ENCODE results near the gene ANXA2.
A peak's percentile ranks its signal among the peaks of the same experiment; 100 is the strongest.

ANXA2 gene

GRCh38 chr15:60389261-60390077 lies 8.3 kb downstream of the ANXA2 start:
- DNase-seq (ENCODE audit: low read depth): no peak

GRCh38 chr15:60387321-60387720 lies 10.5 kb downstream of the ANXA2 start:
- DNase-seq (ENCODE audit: low read depth): no peak

GRCh38 chr15:60386615-60387014 lies 11.2 kb downstream of the ANXA2 start:
- no peak for DNase-seq (ENCODE audit: low read depth)

GRCh38 chr15:60385620-60386552 lies 11.9 kb downstream of the ANXA2 start:
- no peak for DNase-seq (ENCODE audit: low read depth)

GRCh38 chr15:60384526-60385126 lies 13.2 kb downstream of the ANXA2 start:
- DNase-seq (ENCODE audit: low read depth): no peak

GRCh38 chr15:60384053-60384452 lies 13.7 kb downstream of the ANXA2 start:
- DNase-seq (ENCODE audit: low read depth): no peak

GRCh38 chr15:60382773-60383674 lies 14.8 kb downstream of the ANXA2 start:
- no peak for DNase-seq (ENCODE audit: low read depth)

- no peak for DNase-seq (ENCODE audit: low read depth)
Measured at GRCh38 chr15:60381148-60381788, 16.5 kb downstream of the ANXA2 start.

- DNase-seq (ENCODE audit: low read depth): peak; percentile 98
Measured at GRCh38 chr15:60379525-60380274, 18.1 kb downstream of the ANXA2 start.

- no peak for DNase-seq (ENCODE audit: low read depth)
Measured at GRCh38 chr15:60379185-60379524, 18.6 kb downstream of the ANXA2 start.

GRCh38 chr15:60376677-60377095 lies 21.1 kb downstream of the ANXA2 start:
- no peak for DNase-seq (ENCODE audit: low read depth)

- no peak for DNase-seq (ENCODE audit: low read depth)
Measured at GRCh38 chr15:60375306-60375705, 22.5 kb downstream of the ANXA2 start.

GRCh38 chr15:60374628-60375081 lies 23.1 kb downstream of the ANXA2 start:
- DNase-seq (ENCODE audit: low read depth): peak; percentile 89

- no peak for DNase-seq (ENCODE audit: low read depth)
Measured at GRCh38 chr15:60374209-60374608, 23.6 kb downstream of the ANXA2 start.

GRCh38 chr15:60373745-60374144 lies 24.0 kb downstream of the ANXA2 start:
- no peak for DNase-seq (ENCODE audit: low read depth)

GRCh38 chr15:60373327-60373726 lies 24.5 kb downstream of the ANXA2 start:
- DNase-seq (ENCODE audit: low read depth): no peak

- DNase-seq (ENCODE audit: low read depth): no peak
Measured at GRCh38 chr15:60372756-60373155, 25.0 kb downstream of the ANXA2 start.

- DNase-seq (ENCODE audit: low read depth): no peak
Measured at GRCh38 chr15:60372227-60372626, 25.6 kb downstream of the ANXA2 start.

- peak; percentile 98 for DNase-seq (ENCODE audit: low read depth)
Measured at GRCh38 chr15:60371175-60372051, 26.4 kb downstream of the ANXA2 start.

- no peak for DNase-seq (ENCODE audit: low read depth)
Measured at GRCh38 chr15:60370869-60371136, 27.0 kb downstream of the ANXA2 start.

All from GM04504 (cell line).